Measurements from ENCODE around the gene TMEM269.

GRCh38 chr1:42737986-42738677 is 46.7 kb upstream of the TMEM269 start:
- TF ChIP-seq CTCF (IDR thresholded peaks at IDR 0.05) (no peak), POLR2A (IDR thresholded peaks at IDR 0.05) (no peak)

Measured in Peyer's patch (tissue), 4 donors.